ENCODE data around the gene DAGLA.

DNA sequence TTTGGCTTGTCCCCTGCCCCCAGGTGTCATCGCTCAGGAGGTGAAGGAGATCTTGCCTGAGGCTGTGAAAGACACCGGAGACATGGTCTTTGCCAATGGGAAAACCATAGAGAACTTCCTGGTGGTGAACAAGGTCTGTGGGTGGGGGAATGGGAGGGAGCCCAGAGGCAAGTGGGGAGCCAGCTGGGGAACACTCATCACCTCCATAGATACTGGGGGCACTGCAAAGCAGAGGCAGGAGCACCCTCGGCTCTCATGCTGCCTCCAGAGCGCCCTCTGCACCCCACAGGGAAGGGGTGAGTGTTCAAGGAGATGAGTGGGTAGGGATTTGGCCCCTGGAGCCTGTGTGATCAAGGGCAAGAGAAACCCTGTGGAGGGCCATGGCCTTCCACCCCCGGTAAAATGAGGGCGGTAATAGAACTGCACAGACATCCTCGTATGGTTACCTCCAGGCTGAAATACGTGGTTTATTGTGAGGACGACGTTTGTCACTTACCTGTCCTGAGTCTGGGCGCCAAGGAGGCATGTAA lies 98.2 kb downstream of the DAGLA start:
- TF ChIP-seq, protein P1, sequence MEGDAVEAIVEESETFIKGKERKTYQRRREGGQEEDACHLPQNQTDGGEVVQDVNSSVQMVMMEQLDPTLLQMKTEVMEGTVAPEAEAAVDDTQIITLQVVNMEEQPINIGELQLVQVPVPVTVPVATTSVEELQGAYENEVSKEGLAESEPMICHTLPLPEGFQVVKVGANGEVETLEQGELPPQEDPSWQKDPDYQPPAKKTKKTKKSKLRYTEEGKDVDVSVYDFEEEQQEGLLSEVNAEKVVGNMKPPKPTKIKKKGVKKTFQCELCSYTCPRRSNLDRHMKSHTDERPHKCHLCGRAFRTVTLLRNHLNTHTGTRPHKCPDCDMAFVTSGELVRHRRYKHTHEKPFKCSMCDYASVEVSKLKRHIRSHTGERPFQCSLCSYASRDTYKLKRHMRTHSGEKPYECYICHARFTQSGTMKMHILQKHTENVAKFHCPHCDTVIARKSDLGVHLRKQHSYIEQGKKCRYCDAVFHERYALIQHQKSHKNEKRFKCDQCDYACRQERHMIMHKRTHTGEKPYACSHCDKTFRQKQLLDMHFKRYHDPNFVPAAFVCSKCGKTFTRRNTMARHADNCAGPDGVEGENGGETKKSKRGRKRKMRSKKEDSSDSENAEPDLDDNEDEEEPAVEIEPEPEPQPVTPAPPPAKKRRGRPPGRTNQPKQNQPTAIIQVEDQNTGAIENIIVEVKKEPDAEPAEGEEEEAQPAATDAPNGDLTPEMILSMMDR (IDR thresholded peaks at IDR 0.05): no peak
- TF ChIP-seq POLR2A (IDR thresholded peaks at IDR 0.05): no peak
